Measurements from ENCODE around the gene THAP2. TPM values are rescaled to one million over a fixed set of nuclear protein-coding genes. Genes with fewer than 3 reads are reported as not detected.
A peak's percentile ranks its signal among the peaks of the same experiment; 100 is the strongest.

THAP2 gene
- total RNA-seq, 4 donors from 2014 or later = 2.6 to 3.2 (median 3.0) TPM

DNA sequence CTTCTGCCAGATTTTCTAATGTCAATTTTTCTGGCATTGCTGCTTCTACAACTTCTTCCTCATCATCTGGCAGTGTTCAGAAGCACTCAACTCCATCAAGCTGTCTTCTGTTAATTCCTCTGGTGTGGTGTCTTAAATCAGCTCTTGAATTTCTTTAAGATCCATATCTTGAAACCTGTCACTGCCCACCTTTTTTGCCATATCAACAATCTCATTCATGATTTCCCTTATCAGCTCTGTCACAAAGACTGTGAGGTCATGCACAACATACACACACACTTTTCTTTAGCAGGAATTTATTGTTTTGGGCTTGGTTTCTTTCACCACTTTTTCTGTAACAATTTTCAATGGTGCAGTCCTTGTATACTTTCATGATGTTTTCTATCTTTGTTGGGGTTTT is 7.2 kb downstream of the THAP2 start:
- TF ChIP-seq, protein P1, sequence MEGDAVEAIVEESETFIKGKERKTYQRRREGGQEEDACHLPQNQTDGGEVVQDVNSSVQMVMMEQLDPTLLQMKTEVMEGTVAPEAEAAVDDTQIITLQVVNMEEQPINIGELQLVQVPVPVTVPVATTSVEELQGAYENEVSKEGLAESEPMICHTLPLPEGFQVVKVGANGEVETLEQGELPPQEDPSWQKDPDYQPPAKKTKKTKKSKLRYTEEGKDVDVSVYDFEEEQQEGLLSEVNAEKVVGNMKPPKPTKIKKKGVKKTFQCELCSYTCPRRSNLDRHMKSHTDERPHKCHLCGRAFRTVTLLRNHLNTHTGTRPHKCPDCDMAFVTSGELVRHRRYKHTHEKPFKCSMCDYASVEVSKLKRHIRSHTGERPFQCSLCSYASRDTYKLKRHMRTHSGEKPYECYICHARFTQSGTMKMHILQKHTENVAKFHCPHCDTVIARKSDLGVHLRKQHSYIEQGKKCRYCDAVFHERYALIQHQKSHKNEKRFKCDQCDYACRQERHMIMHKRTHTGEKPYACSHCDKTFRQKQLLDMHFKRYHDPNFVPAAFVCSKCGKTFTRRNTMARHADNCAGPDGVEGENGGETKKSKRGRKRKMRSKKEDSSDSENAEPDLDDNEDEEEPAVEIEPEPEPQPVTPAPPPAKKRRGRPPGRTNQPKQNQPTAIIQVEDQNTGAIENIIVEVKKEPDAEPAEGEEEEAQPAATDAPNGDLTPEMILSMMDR (IDR thresholded peaks at IDR 0.05) = no peak
- intact Hi-C loops (cut with DNase I; ENCODE audit: low total_unique reads) = no loop called here

DNA sequence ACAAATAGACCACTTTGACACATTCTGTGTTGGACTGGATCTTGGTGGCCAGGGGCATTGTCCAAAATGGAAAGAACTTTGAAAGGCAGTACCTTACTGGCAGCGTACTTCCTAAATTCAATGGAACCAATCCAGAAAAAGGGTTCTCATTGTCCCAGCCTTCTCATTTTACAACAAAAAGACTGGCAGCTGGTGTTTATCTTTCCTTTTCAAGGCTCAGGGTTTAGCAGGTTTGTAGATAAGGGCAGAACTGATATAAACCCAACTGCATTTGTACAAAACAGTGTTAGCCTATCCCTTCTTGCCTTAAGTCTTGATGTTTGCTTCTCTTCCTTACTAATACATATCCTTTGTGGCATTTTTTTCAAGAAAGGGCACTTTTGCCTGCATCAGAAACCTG is 7.7 kb downstream of the THAP2 start:
- intact Hi-C loops (cut with DNase I; ENCODE audit: low total_unique reads) = no loop called here
- H3K4me3 ChIP-seq (ENCODE audit: low read depth, poor library complexity, severe bottlenecking) = no peak overlapping the region
- TF ChIP-seq, protein P1 (IDR thresholded peaks at IDR 0.05) = no peak
- TF ChIP-seq POLR2A (IDR thresholded peaks at IDR 0.05) = no peak
- DNase-seq (ENCODE audit: low spot score in 2 of 2) = no peak
- 92 to 93% methylated on average over 1 of the region's 1 CpG for WGBS, 2 donors

More for the DNA sequence above, 7.2 kb downstream of the THAP2 start:
- H3K4me3 ChIP-seq (ENCODE audit: low read depth, poor library complexity, severe bottlenecking) = no peak overlapping the region
- no peak for DNase-seq (ENCODE audit: low spot score in 2 of 2)

DNA sequence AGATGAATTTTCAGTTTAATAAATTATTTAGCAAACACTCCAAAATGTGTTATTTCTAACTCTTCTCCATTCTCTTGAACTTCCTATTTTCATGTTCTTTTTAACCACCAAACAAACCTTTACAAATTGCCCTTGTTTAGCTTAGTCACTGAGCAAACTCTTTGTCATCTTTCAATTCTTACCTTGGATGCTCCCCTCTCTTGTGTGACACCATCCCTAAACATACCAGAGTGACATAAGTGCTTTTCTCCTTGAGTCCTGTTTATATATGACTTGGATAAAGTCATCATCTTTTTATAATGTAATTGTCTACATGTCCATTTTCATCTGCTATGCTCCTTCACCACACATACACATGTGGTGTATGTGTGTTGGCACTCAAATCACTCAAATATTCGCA is 18.4 kb downstream of the THAP2 start:
- intact Hi-C loops (cut with DNase I; ENCODE audit: low total_unique reads) = no loop called here
- DNase-seq (ENCODE audit: low spot score in 2 of 2) = no peak
- WGBS, 2 donors = 88 to 95% methylated on average over 1 of the region's 1 CpG
- no peak overlapping the region for H3K4me3 ChIP-seq (ENCODE audit: low read depth, poor library complexity, severe bottlenecking)
- TF ChIP-seq, protein P1 (IDR thresholded peaks at IDR 0.05) = no peak
- no peak for TF ChIP-seq POLR2A (IDR thresholded peaks at IDR 0.05)

DNA sequence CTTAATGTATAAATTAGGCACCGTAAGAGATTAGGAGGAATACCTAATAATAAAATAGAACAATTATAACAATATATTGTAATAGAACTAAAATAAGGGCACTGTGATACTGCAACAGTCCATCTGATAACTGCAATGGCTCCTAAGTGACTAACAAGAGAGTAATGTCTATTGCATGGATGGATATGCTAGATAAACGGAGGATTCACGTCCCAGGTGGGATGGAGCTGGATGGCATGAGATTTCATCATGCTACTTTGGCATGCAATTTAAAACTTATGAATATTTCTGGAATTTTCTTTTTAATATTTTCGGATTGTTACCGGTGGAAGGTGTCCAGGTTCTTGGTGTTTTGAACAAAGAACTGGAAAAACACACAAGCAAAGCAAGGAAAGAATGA is 19.5 kb downstream of the THAP2 start:
- DNase-seq (ENCODE audit: low spot score in 2 of 2) = no peak
- no peak overlapping the region for H3K4me3 ChIP-seq (ENCODE audit: low read depth, poor library complexity, severe bottlenecking)
- TF ChIP-seq, protein P1 (IDR thresholded peaks at IDR 0.05) = no peak
- TF ChIP-seq POLR2A (IDR thresholded peaks at IDR 0.05) = no peak
- WGBS, 2 donors = 85 to 87% methylated on average over 5 of the region's 5 CpGs
- intact Hi-C loops (cut with DNase I; ENCODE audit: low total_unique reads) = no loop called here

DNA sequence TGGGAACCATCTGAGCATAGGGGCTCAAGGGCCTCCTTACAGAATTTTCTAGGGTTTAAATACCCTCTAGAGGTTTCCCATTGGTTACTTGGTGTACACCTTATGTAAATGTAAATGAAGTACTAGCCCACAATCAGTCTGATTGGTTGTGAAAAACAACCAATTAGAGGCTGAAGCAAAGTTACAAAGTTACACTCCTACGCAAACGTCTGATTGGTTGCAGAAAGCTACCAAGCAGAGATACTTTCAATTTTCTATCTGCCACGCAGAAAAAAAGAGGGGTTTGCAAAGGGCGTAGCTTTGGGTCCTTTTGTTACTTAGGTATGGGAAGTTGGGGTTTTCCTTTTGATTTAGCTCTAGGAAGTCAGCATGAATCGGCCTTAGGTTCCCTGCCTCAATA is 20.0 kb downstream of the THAP2 start:
- TF ChIP-seq POLR2A (IDR thresholded peaks at IDR 0.05) = no peak
- TF ChIP-seq, protein P1 (IDR thresholded peaks at IDR 0.05) = no peak
- H3K4me3 ChIP-seq (ENCODE audit: low read depth, poor library complexity, severe bottlenecking) = no peak overlapping the region
- WGBS, 2 donors = 68% methylated on average over 5 of the region's 5 CpGs
- no peak for DNase-seq (ENCODE audit: low spot score in 2 of 2)
- intact Hi-C loops (cut with DNase I; ENCODE audit: low total_unique reads) = no loop called here

DNA sequence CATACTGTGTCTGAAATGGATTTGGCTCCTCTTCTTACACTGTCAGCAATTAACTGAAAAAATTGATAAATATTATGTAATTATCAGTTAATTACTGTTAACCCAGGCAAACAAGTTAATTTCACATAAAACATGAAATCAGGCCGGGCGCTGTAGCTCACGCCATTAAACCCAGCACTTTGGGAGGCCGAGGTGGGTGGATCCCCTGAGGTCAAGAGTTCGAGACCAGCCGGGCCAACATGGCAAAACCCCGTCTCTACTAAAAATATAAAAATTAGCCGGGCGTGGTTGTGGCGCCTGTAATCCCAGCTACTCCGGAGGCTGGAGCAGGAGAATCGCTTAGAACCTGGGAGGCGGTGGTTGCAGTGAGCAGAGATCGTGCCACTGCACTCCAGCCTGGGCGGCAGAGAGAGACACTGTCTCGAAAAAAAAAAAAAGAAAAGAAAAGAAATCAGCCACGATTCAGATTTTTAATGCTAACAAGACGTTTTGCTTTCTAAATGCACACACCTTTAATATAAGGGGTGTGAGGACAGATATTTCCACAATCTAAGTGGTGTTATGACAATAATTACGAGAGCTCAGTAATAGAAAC is 21.3 kb downstream of the THAP2 start:
- peak in 1 of 2 donors; percentile 85 for DNase-seq (ENCODE audit: low spot score in 2 of 2)
- H3K4me3 ChIP-seq (ENCODE audit: low read depth, poor library complexity, severe bottlenecking) = peak overlapping the region; percentile 40
- WGBS, 2 donors = 9 to 21% methylated on average over 19 of the region's 19 CpGs
- TF ChIP-seq POLR2A (IDR thresholded peaks at IDR 0.05) = no peak
- TF ChIP-seq, protein P1 (IDR thresholded peaks at IDR 0.05) = no peak
- intact Hi-C loops (cut with DNase I; ENCODE audit: low total_unique reads) = no loop called here

Data from lower leg skin (tissue), 4 donors.